ENCODE data around the gene ISOC2.

ISOC2 gene

DNA sequence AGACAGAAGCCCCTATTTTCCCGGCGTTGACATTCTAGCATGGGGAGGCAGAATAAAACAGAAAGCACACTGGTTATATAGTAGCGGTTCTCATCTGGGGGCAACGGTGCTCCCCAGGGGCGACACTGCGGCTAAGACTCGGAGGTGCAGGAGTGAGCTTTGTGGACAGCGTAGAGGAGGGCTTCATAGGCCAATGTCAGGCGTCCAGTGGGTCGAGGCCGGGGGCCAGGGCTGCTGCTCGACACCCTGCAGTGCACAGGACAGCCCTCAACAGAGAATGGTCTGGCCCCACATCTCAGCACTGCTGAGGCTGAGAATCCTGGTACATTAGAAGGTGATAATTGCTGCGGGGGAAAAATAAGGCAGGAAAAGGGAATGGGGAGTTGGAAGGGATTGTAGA, 16.5 kb upstream of the ISOC2 start:
- no peak for DNase-seq (ENCODE audit: low spot score)

DNA sequence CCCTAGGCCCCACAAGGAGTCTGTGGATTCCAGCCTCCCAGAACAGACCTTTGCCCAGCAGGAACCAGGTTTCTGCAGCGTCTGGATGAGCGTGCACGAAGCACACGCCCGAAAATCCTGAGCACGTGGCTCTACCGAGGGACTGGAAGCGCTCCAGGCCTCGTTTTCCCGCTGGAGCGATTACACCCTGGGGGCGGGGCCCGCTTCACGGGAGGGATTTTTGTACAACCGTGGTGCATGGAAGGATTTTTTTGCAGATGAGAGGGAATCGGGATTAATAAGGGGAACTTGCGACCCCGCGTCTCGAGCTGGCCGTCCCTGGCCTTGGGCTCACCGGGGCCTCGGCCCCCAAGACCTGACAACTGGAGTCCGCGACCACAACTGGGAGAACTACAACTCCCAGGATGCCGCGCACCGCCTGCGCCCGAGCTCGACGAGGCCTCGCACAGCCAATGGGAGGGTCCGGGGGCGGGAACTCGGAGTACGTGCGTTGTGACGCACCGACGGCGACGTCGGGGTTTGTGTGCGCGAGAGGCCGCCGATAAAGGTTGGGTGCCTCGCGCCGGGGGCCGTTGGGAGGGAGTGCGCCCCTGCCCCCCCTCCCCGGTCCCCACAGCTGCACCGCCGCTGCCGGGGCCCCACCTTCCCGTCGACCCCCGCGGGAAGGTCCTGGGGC, 14.8 kb upstream of the ISOC2 start, which contains the start of gene ZNF628:
Gene ZNF628 (plus strand): TSS at position 518 of the 676 bp plus-strand sequence. CDS start 3,294 bp downstream, outside the sequence.
- peak; percentile 95 for DNase-seq (ENCODE audit: low spot score)

DNA sequence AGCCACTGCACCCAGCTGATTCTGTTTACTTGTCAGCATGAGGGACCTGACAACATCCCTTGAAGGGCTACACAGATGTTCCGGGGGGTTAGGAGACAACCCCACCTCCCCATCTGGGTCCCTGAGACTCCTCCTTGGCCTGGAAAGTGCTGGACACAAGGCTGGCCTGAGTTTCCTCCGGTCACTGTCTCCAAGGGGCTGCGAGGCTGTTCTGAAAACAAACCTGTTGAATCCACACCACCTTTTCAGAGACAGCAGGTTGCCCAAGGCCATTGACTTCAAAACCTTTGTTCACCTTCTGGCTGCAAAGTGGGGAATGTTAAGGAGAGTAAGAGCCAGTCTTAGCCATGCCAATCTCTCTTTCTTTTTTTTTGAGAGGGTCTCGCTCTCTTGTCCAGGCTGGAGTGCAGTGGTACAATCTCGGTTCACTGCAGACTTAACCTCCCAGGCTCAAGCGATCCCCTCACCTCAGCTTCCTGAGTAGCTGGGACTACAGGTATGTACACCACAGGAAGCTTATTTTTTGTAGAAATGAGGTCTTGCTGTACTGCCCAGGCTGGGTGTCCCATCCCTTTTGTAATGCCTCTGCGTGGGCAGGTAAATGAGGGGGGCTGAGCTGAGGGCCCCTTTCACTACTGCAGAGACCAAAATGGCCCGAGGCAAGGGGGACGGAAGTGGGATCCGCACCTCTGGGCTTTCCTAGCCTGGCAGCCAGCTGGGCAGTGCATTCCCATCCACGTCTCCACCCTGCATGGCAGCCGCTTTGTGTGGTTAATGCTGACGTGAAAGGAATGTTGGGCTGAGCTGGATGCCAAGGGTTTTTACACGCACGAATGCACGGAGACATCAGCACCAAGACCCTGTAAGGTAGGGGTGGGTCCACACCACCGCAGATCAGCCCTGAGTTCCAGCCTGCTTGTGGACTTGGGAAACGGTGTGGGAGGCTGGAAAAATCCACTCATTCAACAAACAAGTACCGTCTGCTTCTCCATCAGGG, 13.1 kb upstream of the ISOC2 start:
- peak; percentile 54 for DNase-seq (ENCODE audit: low spot score)

DNA sequence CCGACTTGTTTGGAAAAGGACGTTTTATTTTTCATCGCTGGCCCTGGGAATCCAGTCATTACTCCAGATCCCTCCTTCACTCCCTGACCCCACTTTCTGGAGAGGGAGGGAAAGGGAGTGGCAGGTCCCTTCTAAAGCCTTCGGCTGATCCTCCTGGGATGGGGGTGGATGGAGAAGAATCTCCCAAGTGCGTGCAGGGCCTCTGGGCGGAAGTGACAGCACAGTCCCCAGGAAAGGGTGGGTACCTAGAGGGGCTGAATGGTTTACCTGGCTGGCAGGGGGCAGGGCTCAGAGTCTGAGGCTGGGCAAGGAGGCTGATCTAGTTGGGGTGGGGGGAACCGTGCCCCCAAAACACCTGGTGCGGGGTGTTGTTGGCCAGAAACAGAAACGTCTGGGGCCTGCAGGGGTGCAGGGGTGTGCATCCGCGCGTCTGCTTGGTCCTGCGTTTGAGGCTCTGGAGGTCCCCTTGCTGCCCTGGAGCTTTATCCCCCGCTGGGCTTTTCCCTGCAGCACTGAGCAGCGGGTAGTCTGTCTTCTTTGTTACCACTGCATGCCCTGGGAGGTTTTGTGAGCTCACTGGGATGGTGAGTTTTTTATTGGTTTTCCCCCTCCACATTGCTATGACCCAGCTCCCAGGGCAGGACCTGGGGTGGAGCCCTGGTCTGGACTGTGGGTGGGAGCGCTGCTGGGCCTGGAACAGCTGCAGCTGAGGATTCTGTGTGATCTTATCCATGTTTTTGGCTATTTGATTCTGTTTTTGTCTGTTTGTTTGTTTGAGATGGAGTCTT, 12.0 kb upstream of the ISOC2 start:
- peak; percentile 13 for DNase-seq (ENCODE audit: low spot score)

DNA sequence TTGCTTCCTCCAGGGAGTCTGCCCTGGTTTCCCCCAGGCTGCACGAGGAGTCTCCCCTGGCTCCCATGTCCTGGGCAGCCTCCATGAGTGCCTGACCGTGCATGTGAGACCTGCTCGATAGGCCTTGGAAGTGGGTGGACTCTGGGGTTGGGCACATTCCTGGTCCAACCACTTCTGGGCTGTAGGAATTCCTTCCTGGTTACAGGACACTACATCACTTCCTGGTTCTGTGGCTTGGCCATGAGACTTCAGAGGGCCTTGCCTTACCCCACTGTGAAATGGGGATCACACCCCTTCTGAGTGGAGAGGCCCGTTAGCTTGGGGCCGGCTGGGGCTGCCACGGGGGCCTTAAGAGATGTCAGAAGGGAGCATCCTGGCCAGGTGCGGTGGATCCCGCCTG, 11.0 kb upstream of the ISOC2 start:
- peak; percentile 92 for DNase-seq (ENCODE audit: low spot score)

DNA sequence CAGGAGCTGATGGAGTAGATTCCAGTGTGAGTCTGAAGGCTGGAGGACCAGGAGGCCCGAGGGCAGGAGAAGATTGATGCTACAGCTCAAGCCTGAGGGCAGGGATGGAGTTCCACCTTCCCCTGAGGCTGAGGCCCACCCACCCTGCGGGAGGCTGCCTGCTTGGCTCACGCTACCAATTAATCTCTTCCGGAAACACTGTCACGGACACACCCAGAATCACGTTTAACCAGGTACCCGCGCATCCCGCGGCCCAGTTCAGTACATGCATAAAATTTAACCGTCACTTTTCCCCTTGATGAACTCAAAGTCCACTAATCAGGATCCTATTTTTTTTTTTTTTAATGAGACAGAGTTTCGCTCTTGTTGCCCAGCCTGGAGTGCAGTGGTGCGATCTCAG, 9.8 kb upstream of the ISOC2 start:
- DNase-seq (ENCODE audit: low spot score): peak; percentile 54

DNA sequence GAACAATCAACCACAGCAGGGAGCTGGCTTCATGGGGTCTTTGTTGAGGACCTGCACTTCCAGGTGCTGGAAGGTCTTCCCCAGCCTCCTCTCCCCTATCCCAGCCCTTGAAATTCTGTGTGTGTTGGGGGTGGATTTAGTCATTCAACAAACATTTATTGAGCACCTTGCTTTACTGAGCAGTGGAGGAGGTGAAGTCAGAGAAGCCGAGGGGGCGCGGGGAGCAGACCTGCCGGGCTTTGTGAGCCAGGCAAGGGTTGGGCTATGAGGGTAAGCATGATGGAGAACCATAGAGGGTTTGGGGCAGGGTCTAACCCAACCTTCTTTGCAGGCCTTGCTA, 6.6 kb upstream of the ISOC2 start:
- DNase-seq (ENCODE audit: low spot score): no peak

DNA sequence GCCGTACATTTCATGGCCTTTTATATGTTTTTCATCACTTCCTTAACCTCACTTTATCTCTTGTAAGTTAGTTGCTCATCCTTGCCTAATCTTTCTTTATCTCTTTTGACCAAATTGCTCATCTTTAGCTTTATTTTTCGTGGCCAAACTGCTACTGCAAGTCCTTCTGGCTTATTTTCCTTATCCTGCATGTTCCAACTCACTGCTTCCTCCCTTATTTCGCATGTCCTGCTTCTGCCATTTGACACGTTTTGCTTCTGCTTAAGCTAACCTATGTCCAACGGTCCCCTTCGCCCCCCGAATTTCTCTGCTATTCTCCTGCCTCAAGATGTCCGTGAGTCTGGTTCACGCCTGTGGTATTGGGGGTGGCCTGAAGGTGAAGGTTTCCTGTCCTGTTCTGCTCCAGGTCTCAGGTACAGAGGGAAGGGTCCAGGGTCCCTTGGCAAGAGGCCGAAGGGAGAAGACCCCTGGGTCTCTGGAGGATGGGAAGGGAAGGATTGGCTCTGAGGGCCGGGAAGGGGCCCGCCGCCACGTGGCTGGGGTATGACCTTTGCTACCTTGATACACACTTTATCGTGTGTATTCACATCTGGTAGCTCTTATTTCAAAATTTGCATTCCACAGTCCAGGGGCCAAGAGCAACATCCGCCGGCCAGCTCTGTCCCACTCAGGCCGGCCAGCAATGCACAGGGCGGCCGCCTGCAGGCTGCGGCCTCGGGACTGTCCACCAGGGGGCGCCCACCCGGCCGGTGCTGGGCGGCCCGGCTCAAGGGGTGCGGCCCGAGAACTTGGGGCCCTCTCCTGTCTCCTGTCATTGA, 6.0 kb upstream of the ISOC2 start:
- DNase-seq (ENCODE audit: low spot score): peak; percentile 62

DNA sequence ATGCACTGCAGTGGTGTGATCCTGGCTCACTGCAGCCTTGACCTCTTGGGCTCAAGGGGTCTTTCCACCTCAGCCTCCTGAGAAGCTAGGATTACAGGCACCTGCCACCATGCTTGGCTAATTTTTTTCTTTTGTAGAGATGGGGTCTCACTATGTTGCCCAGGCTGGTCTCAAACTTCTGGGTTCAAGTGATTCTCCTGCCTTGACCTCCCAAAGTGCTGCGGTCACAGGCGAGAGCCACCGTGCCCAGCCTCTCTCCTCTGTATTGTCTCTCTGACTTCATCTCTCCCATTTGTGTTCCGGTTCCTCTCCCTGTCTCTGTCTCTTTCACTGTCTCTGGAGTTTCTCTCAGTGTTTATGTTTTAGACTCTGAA, 4.8 kb upstream of the ISOC2 start:
- DNase-seq (ENCODE audit: low spot score): no peak

DNA sequence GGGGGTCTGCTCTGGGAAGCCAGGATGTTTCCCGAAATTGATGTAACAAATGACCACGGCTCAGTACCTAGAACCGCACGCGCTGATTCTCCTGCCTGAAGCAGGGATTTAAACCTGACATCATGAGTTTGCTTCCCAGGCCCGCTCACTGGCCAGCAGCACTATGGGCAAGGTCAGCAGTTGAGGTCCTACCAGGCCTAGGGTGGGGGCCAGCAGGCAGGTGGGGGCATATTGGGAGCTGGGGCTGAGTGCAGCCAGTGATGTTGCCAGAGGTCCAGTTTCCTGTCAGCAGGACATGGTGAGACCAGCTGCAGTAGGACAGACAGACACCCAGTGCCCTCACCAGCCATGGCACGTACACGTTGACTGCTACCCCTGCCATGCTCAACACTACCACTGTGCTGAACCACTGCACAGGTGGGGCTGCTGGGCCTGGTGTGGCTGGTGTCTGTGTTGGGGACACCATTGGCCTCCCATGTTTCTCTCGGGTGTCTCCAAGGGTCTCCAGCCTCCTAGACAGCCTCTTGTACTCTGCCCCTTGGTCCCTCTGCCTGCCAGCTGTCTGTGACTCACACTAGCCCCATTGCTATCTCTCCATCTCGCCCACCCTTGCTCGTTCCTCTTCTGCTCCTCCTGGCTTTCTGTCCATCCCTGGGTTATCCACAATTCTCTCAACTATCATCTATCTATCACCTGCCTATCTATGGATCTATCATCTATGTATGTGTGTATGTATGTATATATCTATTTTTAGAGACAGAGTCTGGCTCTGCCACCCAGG, 4.2 kb upstream of the ISOC2 start:
- DNase-seq (ENCODE audit: low spot score): no peak

DNA sequence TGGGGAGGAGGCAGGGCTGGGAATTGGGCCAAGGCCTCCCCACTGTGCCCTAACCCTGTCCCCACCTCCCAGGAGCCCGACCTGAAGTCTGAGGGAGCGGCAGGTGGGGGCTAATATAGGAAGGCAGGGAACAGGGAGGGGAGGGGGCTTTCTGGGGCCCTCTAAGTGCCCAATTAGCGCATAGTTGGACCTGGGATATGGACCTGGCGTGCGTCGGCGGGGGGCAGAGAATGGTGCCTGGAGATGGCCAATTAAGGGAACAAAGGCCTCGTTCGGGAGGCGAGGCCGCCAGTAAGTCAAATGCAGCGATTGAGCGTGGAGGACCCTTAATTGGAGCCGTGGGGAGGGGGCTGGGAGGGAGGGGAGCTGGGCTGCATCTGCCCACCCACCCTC, 3.2 kb upstream of the ISOC2 start, which contains the start of gene C19orf85:
Gene C19orf85 (minus strand): TSS at position 90 of the 393 bp plus-strand sequence. CDS start 197 bp downstream, outside the sequence.
- no peak for DNase-seq (ENCODE audit: low spot score)

DNA sequence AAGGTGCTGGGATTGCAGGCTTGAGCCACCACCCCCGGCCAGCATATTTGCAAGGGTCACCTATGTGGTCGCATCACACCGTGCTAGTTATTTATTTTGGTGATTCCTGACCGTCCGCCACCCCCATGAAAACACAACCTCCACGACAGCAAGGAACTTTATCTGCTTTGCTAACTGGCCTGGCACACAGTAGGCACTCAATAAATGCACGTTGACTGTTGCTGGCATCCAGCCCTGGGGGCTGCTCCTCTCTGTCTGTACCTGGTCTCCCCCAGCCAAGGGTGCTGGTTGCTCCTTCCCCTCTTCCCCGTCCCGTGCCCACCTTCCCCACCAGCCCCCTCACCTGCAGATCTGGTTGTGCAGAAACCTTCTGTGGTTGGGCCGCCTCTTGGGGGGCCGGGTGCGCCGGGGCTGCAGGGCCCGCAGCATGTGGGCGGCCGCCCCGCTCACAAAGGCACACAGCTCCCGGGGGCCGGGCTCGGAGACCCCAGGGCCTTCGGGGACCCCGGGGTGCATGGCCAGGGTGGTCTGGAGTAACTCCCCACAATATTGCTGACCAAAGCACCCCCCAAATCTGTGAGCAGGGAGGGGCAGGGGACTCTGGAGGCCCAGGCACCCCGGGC, 2.7 kb upstream of the ISOC2 start:
- DNase-seq (ENCODE audit: low spot score): no peak

DNA sequence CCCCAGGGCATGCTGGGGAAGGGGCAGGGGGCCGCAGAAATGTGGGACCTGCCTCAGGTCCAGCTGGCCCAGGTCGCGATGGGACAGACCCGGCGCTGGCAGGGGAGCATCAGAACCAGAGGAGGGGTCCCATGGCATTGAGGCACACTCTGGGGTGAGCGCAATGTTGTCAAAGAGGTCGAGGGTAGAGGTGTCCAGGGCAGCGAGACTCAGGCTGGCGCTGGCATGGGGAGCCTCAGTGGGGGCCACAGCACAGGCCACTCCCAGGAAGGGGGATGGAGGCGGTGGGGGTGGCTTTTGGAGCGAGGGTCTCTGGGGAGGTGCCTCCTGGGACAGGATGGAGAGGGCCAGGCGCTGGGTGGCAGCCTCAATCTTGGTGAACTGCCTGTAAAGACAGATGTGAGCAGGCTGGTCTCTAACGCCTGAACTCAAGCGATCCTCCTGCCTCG, 2.2 kb upstream of the ISOC2 start:
- DNase-seq (ENCODE audit: low spot score): no peak

DNA sequence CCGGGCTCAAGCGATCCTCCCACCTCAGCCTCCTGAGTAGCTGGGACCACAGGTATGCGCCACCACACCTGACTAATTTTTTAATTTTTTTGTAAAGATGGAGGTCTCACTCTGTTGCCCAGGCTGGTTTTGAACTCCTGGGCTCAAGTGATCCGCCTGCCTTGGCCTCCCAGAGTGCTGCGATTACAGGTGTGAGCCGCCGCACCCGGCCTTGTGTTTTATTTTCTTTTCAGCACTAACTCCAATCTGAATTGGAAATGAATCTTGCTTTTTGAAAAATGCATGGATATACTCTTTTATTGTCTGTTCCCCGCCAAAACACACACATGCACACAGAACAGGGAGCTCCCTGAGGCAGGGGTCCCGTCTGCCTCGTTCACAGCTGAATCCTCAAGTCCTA, 1.3 kb upstream of the ISOC2 start:
- DNase-seq (ENCODE audit: low spot score): no peak

DNA sequence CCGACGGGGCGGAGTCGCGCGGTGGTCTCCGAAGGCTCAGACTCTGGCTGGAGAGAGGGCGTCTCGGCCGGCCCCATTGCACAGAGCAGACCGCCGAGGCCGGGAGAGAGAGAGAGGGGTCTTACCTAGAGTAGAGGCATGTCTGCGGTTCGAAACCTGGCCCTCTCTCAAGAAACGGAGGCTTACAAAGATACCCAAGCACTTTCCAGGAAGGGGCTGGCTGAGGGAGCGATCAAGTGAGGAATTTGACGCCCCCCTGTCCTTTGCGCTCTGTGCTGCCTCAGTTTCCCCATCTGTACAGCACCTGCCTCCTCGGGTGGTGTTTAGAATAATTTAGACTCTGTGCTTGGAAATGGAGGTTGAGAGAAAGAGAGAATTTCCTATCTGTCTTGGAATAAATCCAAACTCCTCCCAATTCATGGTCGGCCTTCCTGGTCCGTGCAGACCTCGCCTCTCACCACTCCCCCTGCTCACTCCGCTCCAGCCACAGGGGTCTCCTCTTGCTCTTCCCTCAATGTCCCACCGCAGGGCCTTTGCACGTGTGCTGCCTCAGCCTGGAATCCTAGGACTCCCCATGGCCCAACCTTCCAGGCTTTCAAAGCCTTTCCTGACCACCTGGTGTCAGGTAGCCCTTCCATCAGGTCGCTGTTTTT, 658 bp upstream of the ISOC2 start:
- DNase-seq (ENCODE audit: low spot score): peak; percentile 42

DNA sequence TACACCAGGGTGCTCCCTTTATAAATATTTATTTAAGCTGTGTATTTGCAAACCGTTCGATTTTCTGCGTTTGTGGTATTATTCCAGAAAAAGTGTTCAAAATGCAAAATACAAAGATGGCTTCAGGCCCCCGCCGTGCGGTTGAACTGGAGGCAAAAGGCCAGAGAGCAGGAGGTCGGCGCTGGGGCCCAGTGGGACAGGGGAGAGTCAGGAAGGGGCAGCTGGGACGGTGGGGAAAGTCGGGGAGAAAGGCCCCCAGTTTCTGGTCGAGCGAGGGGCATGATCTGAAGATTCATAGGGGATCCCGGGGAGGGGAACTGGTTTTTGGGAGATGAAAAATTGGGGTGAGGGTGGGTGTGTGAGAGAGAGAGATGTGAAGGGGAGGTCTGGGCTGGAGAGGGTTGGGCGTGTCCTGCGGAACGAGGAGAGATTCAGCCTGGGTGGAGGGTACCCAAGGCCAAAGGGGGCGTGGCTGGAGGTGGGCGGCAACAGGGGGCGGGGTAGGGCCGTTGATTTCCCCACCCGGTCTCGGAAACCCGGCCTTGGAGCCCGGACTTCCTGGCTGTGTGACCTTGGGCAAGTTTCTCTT, 678 bp downstream of the ISOC2 start:
- peak; percentile 58 for DNase-seq (ENCODE audit: low spot score)

DNA sequence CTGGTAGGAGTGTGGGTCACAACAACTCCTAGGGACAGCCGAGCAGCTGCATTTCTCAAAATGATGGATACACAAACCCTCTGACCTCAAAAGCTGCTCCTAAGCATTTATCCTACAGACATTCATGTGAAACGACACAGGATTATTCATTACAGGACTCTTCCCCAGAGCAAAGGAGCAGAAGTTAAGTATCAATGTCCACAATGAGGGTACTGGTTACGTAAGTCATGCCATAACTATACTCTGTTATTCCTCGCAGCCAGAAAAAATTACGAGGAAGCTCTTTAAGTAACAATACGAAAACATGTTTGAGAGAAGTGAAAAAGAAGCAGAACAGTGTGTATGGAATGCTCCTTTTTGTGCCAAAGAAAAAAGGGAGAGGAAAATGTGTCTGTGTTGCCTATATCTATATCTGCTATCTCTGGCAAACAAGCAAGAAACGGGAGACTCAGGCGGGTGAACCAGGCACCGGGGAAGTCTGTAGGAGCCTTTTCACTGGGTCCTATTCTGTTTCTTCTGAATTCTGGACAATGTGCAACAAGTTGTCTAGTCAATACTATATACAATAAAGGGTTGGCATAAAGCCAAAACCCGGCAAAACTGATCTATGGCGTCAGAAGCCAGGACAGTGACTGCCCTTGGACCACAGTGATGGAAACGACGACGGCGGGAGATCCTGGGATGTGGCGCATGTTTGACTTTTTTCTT, 1.3 kb downstream of the ISOC2 start:
- DNase-seq (ENCODE audit: low spot score): no peak

DNA sequence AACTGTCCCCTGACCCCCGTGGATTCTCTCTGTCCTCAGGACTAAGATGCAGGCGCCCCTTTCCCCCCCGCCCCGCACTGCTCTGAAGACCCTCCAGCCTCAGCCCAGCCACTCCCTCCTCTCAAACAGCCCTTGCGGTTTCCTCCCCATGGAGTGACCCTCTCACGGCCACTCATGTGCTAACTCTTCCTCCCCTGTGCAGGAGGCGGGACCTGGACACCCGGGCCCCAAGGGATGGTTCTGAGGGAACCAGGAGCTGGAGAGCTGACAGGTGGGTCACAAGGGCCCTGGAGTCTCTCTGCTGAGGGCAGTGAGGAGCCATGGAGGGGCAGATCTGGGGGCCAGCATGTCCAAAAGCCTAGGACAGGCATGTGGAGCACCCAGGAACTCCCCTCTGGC, 1.9 kb downstream of the ISOC2 start:
- DNase-seq (ENCODE audit: low spot score): no peak
